Activated naive CD8-positive, alpha-beta T cell treated with anti-CD3 and anti-CD28 coated beads, Interleukin-2, amount 50 U/mL, for 24 hours (primary cell): ENCODE results near the gene OOSP1.

Experiments
- ATAC-seq: fragments of 150-1000 bp; cut with Tn5 transposase; one replicate; pipeline ENCODE4 v1.10.0; 2021
- DNase-seq: peaks from one replicate; pipeline ENCODE4 v3.0.0; 2021
- H3K27ac Mint-ChIP-seq: one replicate; pipeline ENCODE4 v1.8.0; 2021; ENCODE audit warnings: mild to moderate bottlenecking, mixed read lengths
- H3K27me3 Mint-ChIP-seq: one replicate; pipeline ENCODE4 v1.8.0; 2021; ENCODE audit warnings: mixed read lengths
- H3K36me3 Mint-ChIP-seq: one replicate; pipeline ENCODE4 v1.8.0; 2021; ENCODE audit warnings: low read depth, mixed read lengths
- H3K4me1 Mint-ChIP-seq: one replicate; pipeline ENCODE4 v1.8.0; 2021; ENCODE audit warnings: mixed read lengths
- H3K4me3 Mint-ChIP-seq: one replicate; pipeline ENCODE4 v1.8.0; 2021; ENCODE audit warnings: mild to moderate bottlenecking, moderate library complexity, mixed read lengths
- H3K9me3 Mint-ChIP-seq: one replicate; pipeline ENCODE4 v1.8.0; 2021; ENCODE audit warnings: mixed read lengths

Gene OOSP1

GRCh38 chr11:59941091-59941490 is 2.9 kb downstream of the OOSP1 start:
- Mint-ChIP-seq H3K27ac (no peak overlapping the region), H3K9me3 (no peaks in the 10 kb centered on the region), H3K4me1 (no peaks in the 10 kb centered on the region), H3K27me3 (peaks cover 16% of the 10 kb centered on the region), H3K4me3 (no peak overlapping the region), H3K36me3 (no peaks in the 10 kb centered on the region)
- ATAC-seq (no peak), DNase-seq (no peak)

- H3K27ac Mint-ChIP-seq = no peak overlapping the region
- peaks cover 21% of the 10 kb centered on the region for H3K27me3 Mint-ChIP-seq
- no peak overlapping the region for H3K4me3 Mint-ChIP-seq
- H3K9me3 Mint-ChIP-seq = no peaks in the 10 kb centered on the region
- H3K36me3 Mint-ChIP-seq = no peaks in the 10 kb centered on the region
- ATAC-seq = no peak
- no peak for DNase-seq
- no peaks in the 10 kb centered on the region for H3K4me1 Mint-ChIP-seq
Measured at GRCh38 chr11:59943997-59944714, 5.9 kb downstream of the OOSP1 start.

GRCh38 chr11:59944720-59945119 is 6.5 kb downstream of the OOSP1 start:
- Mint-ChIP-seq H3K9me3 (no peaks in the 10 kb centered on the region), H3K27ac (no peak overlapping the region), H3K27me3 (peaks cover 18% of the 10 kb centered on the region), H3K4me3 (no peak overlapping the region), H3K36me3 (no peaks in the 10 kb centered on the region), H3K4me1 (no peaks in the 10 kb centered on the region)
- DNase-seq = no peak
- no peak for ATAC-seq

- no peak for DNase-seq
Measured at GRCh38 chr11:59953463-59954218, 15.4 kb downstream of the OOSP1 start.

GRCh38 chr11:59954219-59954847 is 16.1 kb downstream of the OOSP1 start:
- no peak for DNase-seq
- Mint-ChIP-seq H3K27ac (no peak overlapping the region), H3K4me1 (no peaks in the 10 kb centered on the region), H3K36me3 (no peaks in the 10 kb centered on the region), H3K27me3 (peaks cover 7% of the 10 kb centered on the region), H3K4me3 (no peak overlapping the region), H3K9me3 (no peaks in the 10 kb centered on the region)
- ATAC-seq = no peak

More at GRCh38 chr11:59953463-59954218, 15.4 kb downstream of the OOSP1 start:
- peaks cover 7% of the 10 kb centered on the region for H3K27me3 Mint-ChIP-seq
- H3K9me3 Mint-ChIP-seq = no peaks in the 10 kb centered on the region
- no peaks in the 10 kb centered on the region for H3K36me3 Mint-ChIP-seq
- H3K4me1 Mint-ChIP-seq = no peaks in the 10 kb centered on the region
- ATAC-seq = no peak
- no peak overlapping the region for H3K27ac Mint-ChIP-seq
- H3K4me3 Mint-ChIP-seq = no peak overlapping the region

- no peak overlapping the region for H3K4me3 Mint-ChIP-seq
- H3K4me1 Mint-ChIP-seq = no peaks in the 10 kb centered on the region
- no peaks in the 10 kb centered on the region for H3K36me3 Mint-ChIP-seq
- ATAC-seq = no peak
- no peak overlapping the region for H3K27ac Mint-ChIP-seq
- no peaks in the 10 kb centered on the region for H3K9me3 Mint-ChIP-seq
- H3K27me3 Mint-ChIP-seq = peaks cover 7% of the 10 kb centered on the region
- no peak for DNase-seq
Measured at GRCh38 chr11:59957094-59957493, 18.9 kb downstream of the OOSP1 start.

- no peaks in the 10 kb centered on the region for H3K9me3 Mint-ChIP-seq
- no peaks in the 10 kb centered on the region for H3K4me1 Mint-ChIP-seq
- DNase-seq (no peak), ATAC-seq (no peak)
- no peak overlapping the region for H3K4me3 Mint-ChIP-seq
- H3K36me3 Mint-ChIP-seq = no peaks in the 10 kb centered on the region
- H3K27me3 Mint-ChIP-seq = peaks cover 5% of the 10 kb centered on the region
- no peak overlapping the region for H3K27ac Mint-ChIP-seq
Measured at GRCh38 chr11:59960502-59961381, 22.5 kb downstream of the OOSP1 start.

- H3K9me3 Mint-ChIP-seq = no peaks in the 10 kb centered on the region
- DNase-seq (no peak), ATAC-seq (no peak)
- H3K27me3 Mint-ChIP-seq = peaks cover 2% of the 10 kb centered on the region
- no peak overlapping the region for H3K4me3 Mint-ChIP-seq
- no peak overlapping the region for H3K27ac Mint-ChIP-seq
- H3K4me1 Mint-ChIP-seq = no peaks in the 10 kb centered on the region
- no peaks in the 10 kb centered on the region for H3K36me3 Mint-ChIP-seq
Measured at GRCh38 chr11:59962107-59962482, 23.9 kb downstream of the OOSP1 start.

- Mint-ChIP-seq H3K36me3 (no peaks in the 10 kb centered on the region), H3K27ac (no peak within 1 kb of the TSS), H3K4me1 (no peaks in the 10 kb centered on the region), H3K9me3 (no peaks in the 10 kb centered on the region), H3K4me3 (no peak within 1 kb of the TSS), H3K27me3 (peaks cover 5% of the 10 kb centered on the region)
- DNase-seq (no peak), ATAC-seq (no peak)
Measured at GRCh38 chr11:59963733-59964132, 25.5 kb downstream of the OOSP1 start, which contains the start of gene OOSP4A. Gene OOSP4A, plus strand, starts transcription at chr11:59964033. Its CDS starts 0 bp downstream, at chr11:59964033.

GRCh38 chr11:59965424-59965823 is 27.2 kb downstream of the OOSP1 start:
- peaks cover 4% of the 10 kb centered on the region for H3K27me3 Mint-ChIP-seq
- H3K36me3 Mint-ChIP-seq = no peaks in the 10 kb centered on the region
- no peak for DNase-seq
- no peaks in the 10 kb centered on the region for H3K9me3 Mint-ChIP-seq
- no peak overlapping the region for H3K4me3 Mint-ChIP-seq
- ATAC-seq = no peak
- no peak overlapping the region for H3K27ac Mint-ChIP-seq
- no peaks in the 10 kb centered on the region for H3K4me1 Mint-ChIP-seq

- Mint-ChIP-seq H3K4me1 (no peaks in the 10 kb centered on the region), H3K36me3 (no peaks in the 10 kb centered on the region), H3K4me3 (no peak overlapping the region), H3K9me3 (no peaks in the 10 kb centered on the region), H3K27me3 (peaks cover 4% of the 10 kb centered on the region), H3K27ac (no peak overlapping the region)
- no peak for DNase-seq
- no peak for ATAC-seq
Measured at GRCh38 chr11:59966201-59966600, 28.0 kb downstream of the OOSP1 start.

GRCh38 chr11:59967677-59968394 is 29.6 kb downstream of the OOSP1 start:
- Mint-ChIP-seq H3K27ac (no peak overlapping the region), H3K36me3 (no peaks in the 10 kb centered on the region), H3K4me3 (no peak overlapping the region), H3K4me1 (no peaks in the 10 kb centered on the region), H3K9me3 (no peaks in the 10 kb centered on the region), H3K27me3 (peaks cover 4% of the 10 kb centered on the region)
- ATAC-seq (no peak), DNase-seq (no peak)

GRCh38 chr11:59968395-59968783 is 30.2 kb downstream of the OOSP1 start:
- DNase-seq (no peak), ATAC-seq (no peak)
- H3K27me3 Mint-ChIP-seq = peaks cover 5% of the 10 kb centered on the region
- H3K36me3 Mint-ChIP-seq = no peaks in the 10 kb centered on the region
- no peaks in the 10 kb centered on the region for H3K9me3 Mint-ChIP-seq
- no peaks in the 10 kb centered on the region for H3K4me1 Mint-ChIP-seq
- no peak overlapping the region for H3K27ac Mint-ChIP-seq
- H3K4me3 Mint-ChIP-seq = no peak overlapping the region

- no peak overlapping the region for H3K4me3 Mint-ChIP-seq
- ATAC-seq (no peak), DNase-seq (no peak)
- H3K9me3 Mint-ChIP-seq = no peaks in the 10 kb centered on the region
- H3K36me3 Mint-ChIP-seq = no peaks in the 10 kb centered on the region
- H3K27me3 Mint-ChIP-seq = peaks cover 8% of the 10 kb centered on the region
- H3K27ac Mint-ChIP-seq = no peak overlapping the region
- H3K4me1 Mint-ChIP-seq = no peaks in the 10 kb centered on the region
Measured at GRCh38 chr11:59973097-59973496, 34.9 kb downstream of the OOSP1 start.
